Common myeloid progenitor, CD34-positive (primary cell): Measurements from ENCODE around the gene ATP9A.

ENCODE experiments used
- CTCF ChIA-PET: fragments of 350-600 bp; sonication (Branson Sonifier 250); formaldehyde crosslinking; loops from one replicate; lab custom pipeline; 2021; ENCODE audit warnings: antibody characterized with exemption; lab: Charles Lee
- POLR2A ChIA-PET: fragments of 350-600 bp; sonication (Branson Sonifier 250); formaldehyde crosslinking; loops from one replicate; lab custom pipeline; 2021; ENCODE audit warnings: antibody characterized with exemption; lab: Charles Lee
- DNase-seq, 3 donors: peaks; one replicate each; pipeline versions ENCODE4 v3.0.0 to v3.0.0-alpha.2; 2013
- H3K27ac ChIP-seq, 2 experiments: 1 replicate in 1 of 2; 2 replicates in 1 of 2; pipeline ENCODE4 v1.7.0; 2013; ENCODE audit warnings: inconsistent platforms in 2 of 2, low read length in 2 of 2, mild to moderate bottlenecking in 2 of 2, low read depth in 1 of 2, moderate library complexity in 1 of 2; ENCODE audit not compliant: severe bottlenecking in 2 of 2, insufficient read depth in 1 of 2, poor library complexity in 1 of 2
- H3K27me3 ChIP-seq, 5 experiments: replicated peaks in 2 of 5; 1 replicate in 3 of 5; 2 replicates in 2 of 5; pipeline versions ENCODE4 v1.6.1 to v1.7.0; 2013; ENCODE audit warnings: low read length in 4 of 5, mild to moderate bottlenecking in 2 of 5, moderate library complexity in 2 of 5, inconsistent platforms in 1 of 5; ENCODE audit not compliant: insufficient read depth in 5 of 5, control insufficient read depth in 4 of 5
- H3K36me3 ChIP-seq, 4 experiments: 1 replicate in 2 of 4; 2 replicates in 2 of 4; pipeline versions ENCODE4 v1.6.1 to v1.7.0; 2013; ENCODE audit warnings: low read length in 3 of 4, control low read depth in 1 of 4, mild to moderate bottlenecking in 1 of 4; ENCODE audit not compliant: control insufficient read depth in 4 of 4, insufficient read depth in 4 of 4
- H3K4me1 ChIP-seq, 4 experiments: 1 replicate in 3 of 4; 2 replicates in 1 of 4; pipeline versions ENCODE4 v1.6.1 to v1.7.1; 2013; ENCODE audit warnings: low read length in 3 of 4, mild to moderate bottlenecking in 3 of 4, control low read depth in 1 of 4, inconsistent platforms in 1 of 4, moderate library complexity in 1 of 4; ENCODE audit not compliant: control insufficient read depth in 4 of 4, insufficient read depth in 4 of 4; ENCODE audit errors: control extremely low read depth in 1 of 4
- H3K4me3 ChIP-seq, 7 experiments: 1 replicate in 4 of 7; 2 replicates in 3 of 7; pipeline versions ENCODE4 v1.5.1 to v1.7.0; 2013; ENCODE audit warnings: mild to moderate bottlenecking in 7 of 7, low read length in 6 of 7, moderate library complexity in 6 of 7, inconsistent platforms in 2 of 7, low read depth in 2 of 7, control low read depth in 1 of 7; ENCODE audit not compliant: insufficient read depth in 4 of 7, control insufficient read depth in 1 of 7; ENCODE audit errors: extremely low read depth in 1 of 7
- H3K9me3 ChIP-seq, 5 experiments: 1 replicate in 4 of 5; 2 replicates in 1 of 5; pipeline versions ENCODE4 v1.6.1 to v1.7.1; 2013; ENCODE audit warnings: low read length in 4 of 5, mild to moderate bottlenecking in 2 of 5, inconsistent platforms in 1 of 5, low read depth in 1 of 5, moderate library complexity in 1 of 5; ENCODE audit not compliant: control insufficient read depth in 4 of 5, insufficient read depth in 2 of 5; ENCODE audit errors: control extremely low read depth in 1 of 5
- WGBS: methylation state at CpG from one replicate; pipeline ENCODE4 v1.1.5; 2013; ENCODE audit not compliant: insufficient coverage; 5-methylcytosine and 5-hydroxymethylcytosine counted together

Gene ATP9A

GRCh38 chr20:51598556-51598955 lies 169.6 kb downstream of the ATP9A start:
- ChIA-PET POLR2A (no interaction called here), CTCF (interaction anchor here (1.6 to 4.9 kb wide), 4 partner anchors 188 to 485 kb away, joined by 3 to 34 read pairs (median 17); no protein-coding TSS in a partner anchor)
- H3K36me3 ChIP-seq = peaks cover 2 to 20% (median 12%) of the 10 kb centered on the region in 4 experiments
- no peak for DNase-seq
- H3K27ac ChIP-seq = no peak overlapping the region
- WGBS = 89% methylated on average over 14 of the region's 15 CpGs
- H3K27me3 ChIP-seq = no peaks in the 10 kb centered on the region
- peaks cover 9 to 17% (median 16%) of the 10 kb centered on the region in 4 experiments for H3K4me1 ChIP-seq
- H3K9me3 ChIP-seq = no peaks in the 10 kb centered on the region
- no peak overlapping the region for H3K4me3 ChIP-seq

GRCh38 chr20:51597389-51598231 lies 170.6 kb downstream of the ATP9A start:
- H3K27ac ChIP-seq = no peak overlapping the region
- H3K36me3 ChIP-seq = peaks cover 2 to 20% (median 12%) of the 10 kb centered on the region in 4 experiments
- CTCF ChIA-PET = interaction anchor here (0.9 to 4.9 kb wide), 10 partner anchors 11 to 486 kb away, joined by 3 to 35 read pairs (median 7); partner anchors contain the start of gene NFATC2
- POLR2A ChIA-PET = no interaction called here
- no peak overlapping the region for H3K4me3 ChIP-seq
- H3K9me3 ChIP-seq = no peaks in the 10 kb centered on the region
- DNase-seq = no peak
- no peaks in the 10 kb centered on the region for H3K27me3 ChIP-seq
- 100% methylated on average over 2 of the region's 7 CpGs for WGBS
- peaks cover 9 to 17% (median 16%) of the 10 kb centered on the region in 4 experiments for H3K4me1 ChIP-seq

GRCh38 chr20:51596668-51597388 lies 171.4 kb downstream of the ATP9A start:
- Histone ChIP-seq H3K36me3 (peaks cover 2 to 20% (median 11%) of the 10 kb centered on the region in 4 experiments), H3K4me3 (no peak overlapping the region), H3K27me3 (no peaks in the 10 kb centered on the region), H3K9me3 (no peaks in the 10 kb centered on the region), H3K4me1 (peaks cover 9 to 16% (median 15%) of the 10 kb centered on the region in 4 experiments), H3K27ac (no peak overlapping the region)
- POLR2A ChIA-PET = no interaction called here
- CTCF ChIA-PET = interaction anchor here (0.9 to 4.9 kb wide), 13 partner anchors 12 to 487 kb away, joined by 3 to 35 read pairs (median 7); partner anchors contain the start of gene NFATC2
- no peak for DNase-seq
- 97% methylated on average over 5 of the region's 14 CpGs for WGBS

GRCh38 chr20:51595744-51596143 lies 172.4 kb downstream of the ATP9A start:
- H3K4me1 ChIP-seq = peaks cover 9 to 16% (median 15%) of the 10 kb centered on the region in 4 experiments
- no peaks in the 10 kb centered on the region for H3K27me3 ChIP-seq
- ChIA-PET CTCF (interaction anchor here (0.6 to 4.9 kb wide), 24 partner anchors 11 to 229 kb away, joined by 3 to 35 read pairs (median 6); partner anchors contain the start of gene NFATC2), POLR2A (interaction anchor here (0.5 to 1.4 kb wide), 2 partner anchors 54 to 76 kb away, joined by 3 to 9 read pairs; partner anchors contain the start of gene NFATC2)
- no peak overlapping the region for H3K27ac ChIP-seq
- H3K36me3 ChIP-seq = peaks cover 2 to 14% (median 8%) of the 10 kb centered on the region in 4 experiments
- no peak for DNase-seq
- no peak overlapping the region for H3K4me3 ChIP-seq
- H3K9me3 ChIP-seq = no peaks in the 10 kb centered on the region
- WGBS = 89% methylated on average over 4 of the region's 8 CpGs

GRCh38 chr20:51595058-51595532 lies 173.1 kb downstream of the ATP9A start:
- CTCF ChIA-PET = interaction anchor here (0.5 to 4.9 kb wide), 38 partner anchors 10 to 608 kb away, joined by 3 to 35 read pairs (median 4); partner anchors contain the start of gene NFATC2
- no peaks in the 10 kb centered on the region for H3K9me3 ChIP-seq
- peak overlapping the region in 2 of 7 experiments; percentile 22 to 45 for H3K4me3 ChIP-seq
- H3K4me1 ChIP-seq = peaks cover 9 to 16% (median 15%) of the 10 kb centered on the region in 4 experiments
- no peaks in the 10 kb centered on the region for H3K27me3 ChIP-seq
- WGBS = 3% methylated on average over 13 of the region's 13 CpGs
- H3K27ac ChIP-seq = peak overlapping the region in 1 of 2 experiments; percentile 43
- peaks cover 0 to 11% (median 6%) of the 10 kb centered on the region in 4 experiments for H3K36me3 ChIP-seq
- DNase-seq = peak; percentile 84 to 92 (median 91)
- POLR2A ChIA-PET = interaction anchor here (0.5 to 1.4 kb wide), 4 partner anchors 8 to 144 kb away, joined by 3 to 9 read pairs (median 3); partner anchors contain the start of gene NFATC2

GRCh38 chr20:51594236-51595057 lies 173.7 kb downstream of the ATP9A start:
- ChIA-PET POLR2A (interaction anchor here (0.5 to 1.4 kb wide), 4 partner anchors 8 to 273 kb away, joined by 3 to 9 read pairs (median 4); partner anchors contain the start of gene NFATC2), CTCF (interaction anchor here (0.5 to 4.9 kb wide), 36 partner anchors 10 to 607 kb away, joined by 3 to 35 read pairs (median 4); partner anchors contain the start of gene NFATC2)
- Histone ChIP-seq H3K27ac (peak overlapping the region in 1 of 2 experiments; percentile 43), H3K27me3 (no peaks in the 10 kb centered on the region), H3K36me3 (peaks cover 0 to 6% (median 2%) of the 10 kb centered on the region in 4 experiments), H3K9me3 (no peaks in the 10 kb centered on the region), H3K4me3 (peak overlapping the region in 1 of 7 experiments; percentile 45), H3K4me1 (peaks cover 9 to 16% (median 15%) of the 10 kb centered on the region in 4 experiments)
- 49% methylated on average over 7 of the region's 12 CpGs for WGBS
- no peak for DNase-seq
